HUES64 (cell line): Measurements from ENCODE around the gene SCYL3.
"Not testable (repeated sequence)": the region's sequence is repeated elsewhere in the genome, so short reads cannot be mapped to it uniquely, and the experiment has no call there.

Experiments
- H3K27ac ChIP-seq: 2 replicates; pipeline ENCODE4 v1.7.0; 2013; ENCODE audit warnings: low read depth, low read length, inconsistent platforms
- H3K27me3 ChIP-seq: 2 replicates; pipeline ENCODE4 v1.6.1; 2013; ENCODE audit warnings: mild to moderate bottlenecking, low read length; ENCODE audit not compliant: insufficient read depth
- H3K36me3 ChIP-seq: 2 replicates; pipeline ENCODE4 v1.6.1; 2013; ENCODE audit warnings: mild to moderate bottlenecking, low read length; ENCODE audit not compliant: insufficient read depth
- H3K4me1 ChIP-seq: 2 replicates; pipeline ENCODE4 v1.6.1; 2013; ENCODE audit warnings: mild to moderate bottlenecking, low read length, moderate library complexity; ENCODE audit not compliant: insufficient read depth
- H3K4me3 ChIP-seq: 2 replicates; pipeline ENCODE4 v1.5.1; 2013; ENCODE audit warnings: mild to moderate bottlenecking, low read length, moderate library complexity
- H3K9ac ChIP-seq: 2 replicates; pipeline ENCODE4 v1.6.1; 2013; ENCODE audit warnings: mild to moderate bottlenecking, low read depth, low read length
- H3K9me3 ChIP-seq: 2 replicates; pipeline ENCODE4 v1.6.1; 2013; ENCODE audit warnings: low read depth, low read length; ENCODE audit not compliant: insufficient read depth
- WGBS: fragments of 150-250, 120-280 bp; methylation state at CpG from one replicate; pipeline ENCODE4 v1.1.7; 2013; ENCODE audit warnings: missing lambda C conversion rate; 5-methylcytosine and 5-hydroxymethylcytosine counted together

SCYL3 gene

GRCh38 chr1:169921080-169921479, 27.4 kb upstream of the SCYL3 start:
- WGBS: no CpG with 5 or more reads among the region's 4 CpGs
- Histone ChIP-seq H3K9ac (no peak overlapping the region), H3K4me1 (no peaks in the 10 kb centered on the region; the same call in 1 of the 2 replicates), H3K27ac (no peak overlapping the region), H3K36me3 (no peaks in the 10 kb centered on the region), H3K27me3 (no peaks in the 10 kb centered on the region), H3K9me3 (no peaks in the 10 kb centered on the region), H3K4me3 (no peak overlapping the region)

GRCh38 chr1:169918927-169919326, 25.2 kb upstream of the SCYL3 start:
- Histone ChIP-seq H3K36me3 (no peaks in the 10 kb centered on the region), H3K27me3 (no peaks in the 10 kb centered on the region), H3K9ac (no peak overlapping the region), H3K4me3 (no peak overlapping the region), H3K9me3 (no peaks in the 10 kb centered on the region), H3K27ac (no peak overlapping the region), H3K4me1 (no peaks in the 10 kb centered on the region)
- WGBS: 96% methylated on average over 1 of the region's 1 CpG

- WGBS: 96% methylated on average over 9 of the region's 9 CpGs
- H3K4me1 ChIP-seq, H3K4me3 ChIP-seq, H3K36me3 ChIP-seq, H3K9ac ChIP-seq, H3K27me3 ChIP-seq, H3K27ac ChIP-seq, H3K9me3 ChIP-seq: not testable (repeated sequence)
Measured at GRCh38 chr1:169918220-169918619, 24.5 kb upstream of the SCYL3 start.

GRCh38 chr1:169915150-169915549, 21.5 kb upstream of the SCYL3 start:
- H3K9ac ChIP-seq: no peak overlapping the region
- H3K4me3 ChIP-seq: no peak overlapping the region
- 87% methylated on average over 15 of the region's 15 CpGs for WGBS
- no peaks in the 10 kb centered on the region for H3K27me3 ChIP-seq
- H3K36me3 ChIP-seq: no peaks in the 10 kb centered on the region
- no peaks in the 10 kb centered on the region for H3K9me3 ChIP-seq
- H3K27ac ChIP-seq: no peak overlapping the region
- no peaks in the 10 kb centered on the region for H3K4me1 ChIP-seq

GRCh38 chr1:169914531-169914930, 20.8 kb upstream of the SCYL3 start:
- Histone ChIP-seq H3K4me1 (no peaks in the 10 kb centered on the region), H3K27ac (no peak overlapping the region), H3K9me3 (no peaks in the 10 kb centered on the region), H3K27me3 (no peaks in the 10 kb centered on the region), H3K36me3 (no peaks in the 10 kb centered on the region), H3K9ac (no peak overlapping the region), H3K4me3 (no peak overlapping the region)
- WGBS: 93% methylated on average over 3 of the region's 3 CpGs

GRCh38 chr1:169909499-169909898, 15.8 kb upstream of the SCYL3 start:
- WGBS: 96% methylated on average over 16 of the region's 16 CpGs
- no peak overlapping the region for H3K27ac ChIP-seq

GRCh38 chr1:169906938-169907337, 13.2 kb upstream of the SCYL3 start:
- Histone ChIP-seq H3K9me3 (no peaks in the 10 kb centered on the region), H3K9ac (no peak overlapping the region), H3K4me3 (no peak overlapping the region), H3K27me3 (no peaks in the 10 kb centered on the region), H3K27ac (no peak overlapping the region), H3K36me3 (no peaks in the 10 kb centered on the region), H3K4me1 (no peaks in the 10 kb centered on the region)

More at GRCh38 chr1:169909499-169909898, 15.8 kb upstream of the SCYL3 start:
- Histone ChIP-seq H3K9me3 (no peaks in the 10 kb centered on the region), H3K9ac (no peak overlapping the region), H3K4me3 (no peak overlapping the region), H3K27me3 (no peaks in the 10 kb centered on the region), H3K4me1 (no peaks in the 10 kb centered on the region), H3K36me3 (no peaks in the 10 kb centered on the region)

- Histone ChIP-seq H3K9me3 (no peaks in the 10 kb centered on the region), H3K4me1 (no peaks in the 10 kb centered on the region), H3K27ac (no peak overlapping the region), H3K36me3 (no peaks in the 10 kb centered on the region), H3K9ac (no peak overlapping the region), H3K27me3 (no peaks in the 10 kb centered on the region), H3K4me3 (no peak overlapping the region)
- WGBS: 91% methylated on average over 1 of the region's 1 CpG
Measured at GRCh38 chr1:169904834-169905233, 11.1 kb upstream of the SCYL3 start.

- WGBS: 91% methylated on average over 5 of the region's 5 CpGs
- Histone ChIP-seq H3K4me3 (no peak overlapping the region), H3K9ac (no peak overlapping the region), H3K4me1 (no peaks in the 10 kb centered on the region; the same call in 1 of the 2 replicates), H3K9me3 (no peaks in the 10 kb centered on the region), H3K36me3 (no peaks in the 10 kb centered on the region), H3K27me3 (no peaks in the 10 kb centered on the region), H3K27ac (no peak overlapping the region)
Measured at GRCh38 chr1:169902751-169903150, 9.1 kb upstream of the SCYL3 start.

GRCh38 chr1:169901115-169901514, 7.4 kb upstream of the SCYL3 start:
- H3K4me3 ChIP-seq: no peak overlapping the region

GRCh38 chr1:169900571-169900970, 6.9 kb upstream of the SCYL3 start:
- Histone ChIP-seq H3K36me3 (no peaks in the 10 kb centered on the region), H3K4me3 (no peak overlapping the region), H3K9me3 (no peaks in the 10 kb centered on the region), H3K27ac (no peak overlapping the region), H3K4me1 (no peaks in the 10 kb centered on the region; the same call in 1 of the 2 replicates), H3K9ac (no peak overlapping the region), H3K27me3 (no peaks in the 10 kb centered on the region)

More at GRCh38 chr1:169901115-169901514, 7.4 kb upstream of the SCYL3 start:
- Histone ChIP-seq H3K9me3 (no peaks in the 10 kb centered on the region), H3K4me1 (no peaks in the 10 kb centered on the region; the same call in 1 of the 2 replicates), H3K27ac (no peak overlapping the region), H3K9ac (no peak overlapping the region), H3K36me3 (no peaks in the 10 kb centered on the region), H3K27me3 (no peaks in the 10 kb centered on the region)

GRCh38 chr1:169899519-169900217, 6.0 kb upstream of the SCYL3 start:
- H3K36me3 ChIP-seq: no peaks in the 10 kb centered on the region
- 45% methylated on average over 4 of the region's 4 CpGs for WGBS

More at GRCh38 chr1:169899519-169900217, 6.0 kb upstream of the SCYL3 start:
- H3K4me3 ChIP-seq: no peak overlapping the region
- no peaks in the 10 kb centered on the region for H3K9me3 ChIP-seq
- H3K4me1 ChIP-seq: peaks cover under 1% of the 10 kb centered on the region; the same call in 1 of the 2 replicates
- no peaks in the 10 kb centered on the region for H3K27me3 ChIP-seq
- no peak overlapping the region for H3K9ac ChIP-seq
- H3K27ac ChIP-seq: no peak overlapping the region
